HL-60 (cell line): Measurements from ENCODE around the gene RBFOX2.

ENCODE experiments used
- DNase-seq, 2 experiments: peaks; one replicate each; pipeline ENCODE4 v3.0.0-alpha.2; 2010 to 2020; ENCODE audit warnings: low read depth in 1 of 2, low spot score in 1 of 2
- H3K27ac ChIP-seq: fragments of 250-450 bp; sonication (Bioruptor Pico); replicated peaks from 2 replicates; pipeline ENCODE4 v1.5.1; 2020; ENCODE audit warnings: mild to moderate bottlenecking, moderate library complexity
- H3K27me3 ChIP-seq: fragments of 250-450 bp; sonication (Bioruptor Pico); 2 replicates; pipeline ENCODE4 v1.5.1; 2021; ENCODE audit warnings: mild to moderate bottlenecking, moderate library complexity; ENCODE audit not compliant: insufficient read depth, poor library complexity, severe bottlenecking
- H3K4me3 ChIP-seq: replicated peaks from 2 replicates; pipeline ENCODE4 v1.5.1; 2011; ENCODE audit warnings: mild to moderate bottlenecking, control low read depth, low read length; ENCODE audit not compliant: insufficient read depth
- GABPA ChIP-seq: IDR thresholded peaks from 2 replicates; pipeline ENCODE4 v1.6.1; 2012; ENCODE audit warnings: low read depth
- POLR2AphosphoS5 ChIP-seq: IDR thresholded peaks from 2 replicates; pipeline ENCODE4 v1.6.1; 2012; ENCODE audit warnings: low read depth
- SPI1 ChIP-seq: IDR thresholded peaks from 2 replicates; pipeline ENCODE4 v1.6.1; 2012; ENCODE audit warnings: low read depth, mild to moderate bottlenecking, borderline replicate concordance
- TF ChIP-seq, protein P1 (sequence below): IDR thresholded peaks from one replicate; pipeline ENCODE4 v1.5.1; 2011; ENCODE audit warnings: low read length, control low read depth, inconsistent platforms; ENCODE audit not compliant: insufficient read depth
- TF ChIP-seq, protein P2 (sequence below): IDR thresholded peaks from 2 replicates; pipeline ENCODE4 v1.6.1; 2012; ENCODE audit warnings: low read depth; ENCODE audit not compliant: insufficient replicate concordance

Gene RBFOX2

DNA sequence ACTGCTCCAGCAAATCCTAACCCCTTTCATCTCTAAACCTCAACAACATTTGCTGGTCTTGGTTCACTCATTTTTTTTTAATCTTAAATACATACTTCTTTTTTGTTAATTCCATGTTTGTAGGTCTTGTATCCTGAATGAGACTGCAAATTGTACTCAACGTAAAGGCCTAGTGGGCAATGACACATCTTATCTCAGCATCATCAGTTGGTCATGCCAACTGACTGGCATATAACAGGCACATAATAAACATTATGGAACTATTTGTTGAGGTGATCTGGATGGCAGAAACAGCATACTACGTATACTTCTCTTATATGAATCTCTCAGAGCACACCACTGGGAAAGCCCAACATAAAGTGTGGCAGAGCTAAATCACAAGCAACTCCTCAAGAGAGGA is 116.7 kb downstream of the RBFOX2 start:
- Histone ChIP-seq H3K27me3 (peaks cover 28% of the 10 kb centered on the region), H3K27ac (no peak overlapping the region), H3K4me3 (no peak overlapping the region)
- TF ChIP-seq, protein P1, sequence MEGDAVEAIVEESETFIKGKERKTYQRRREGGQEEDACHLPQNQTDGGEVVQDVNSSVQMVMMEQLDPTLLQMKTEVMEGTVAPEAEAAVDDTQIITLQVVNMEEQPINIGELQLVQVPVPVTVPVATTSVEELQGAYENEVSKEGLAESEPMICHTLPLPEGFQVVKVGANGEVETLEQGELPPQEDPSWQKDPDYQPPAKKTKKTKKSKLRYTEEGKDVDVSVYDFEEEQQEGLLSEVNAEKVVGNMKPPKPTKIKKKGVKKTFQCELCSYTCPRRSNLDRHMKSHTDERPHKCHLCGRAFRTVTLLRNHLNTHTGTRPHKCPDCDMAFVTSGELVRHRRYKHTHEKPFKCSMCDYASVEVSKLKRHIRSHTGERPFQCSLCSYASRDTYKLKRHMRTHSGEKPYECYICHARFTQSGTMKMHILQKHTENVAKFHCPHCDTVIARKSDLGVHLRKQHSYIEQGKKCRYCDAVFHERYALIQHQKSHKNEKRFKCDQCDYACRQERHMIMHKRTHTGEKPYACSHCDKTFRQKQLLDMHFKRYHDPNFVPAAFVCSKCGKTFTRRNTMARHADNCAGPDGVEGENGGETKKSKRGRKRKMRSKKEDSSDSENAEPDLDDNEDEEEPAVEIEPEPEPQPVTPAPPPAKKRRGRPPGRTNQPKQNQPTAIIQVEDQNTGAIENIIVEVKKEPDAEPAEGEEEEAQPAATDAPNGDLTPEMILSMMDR, result no peak
- no peak for TF ChIP-seq POLR2AphosphoS5
- TF ChIP-seq, protein P2, sequence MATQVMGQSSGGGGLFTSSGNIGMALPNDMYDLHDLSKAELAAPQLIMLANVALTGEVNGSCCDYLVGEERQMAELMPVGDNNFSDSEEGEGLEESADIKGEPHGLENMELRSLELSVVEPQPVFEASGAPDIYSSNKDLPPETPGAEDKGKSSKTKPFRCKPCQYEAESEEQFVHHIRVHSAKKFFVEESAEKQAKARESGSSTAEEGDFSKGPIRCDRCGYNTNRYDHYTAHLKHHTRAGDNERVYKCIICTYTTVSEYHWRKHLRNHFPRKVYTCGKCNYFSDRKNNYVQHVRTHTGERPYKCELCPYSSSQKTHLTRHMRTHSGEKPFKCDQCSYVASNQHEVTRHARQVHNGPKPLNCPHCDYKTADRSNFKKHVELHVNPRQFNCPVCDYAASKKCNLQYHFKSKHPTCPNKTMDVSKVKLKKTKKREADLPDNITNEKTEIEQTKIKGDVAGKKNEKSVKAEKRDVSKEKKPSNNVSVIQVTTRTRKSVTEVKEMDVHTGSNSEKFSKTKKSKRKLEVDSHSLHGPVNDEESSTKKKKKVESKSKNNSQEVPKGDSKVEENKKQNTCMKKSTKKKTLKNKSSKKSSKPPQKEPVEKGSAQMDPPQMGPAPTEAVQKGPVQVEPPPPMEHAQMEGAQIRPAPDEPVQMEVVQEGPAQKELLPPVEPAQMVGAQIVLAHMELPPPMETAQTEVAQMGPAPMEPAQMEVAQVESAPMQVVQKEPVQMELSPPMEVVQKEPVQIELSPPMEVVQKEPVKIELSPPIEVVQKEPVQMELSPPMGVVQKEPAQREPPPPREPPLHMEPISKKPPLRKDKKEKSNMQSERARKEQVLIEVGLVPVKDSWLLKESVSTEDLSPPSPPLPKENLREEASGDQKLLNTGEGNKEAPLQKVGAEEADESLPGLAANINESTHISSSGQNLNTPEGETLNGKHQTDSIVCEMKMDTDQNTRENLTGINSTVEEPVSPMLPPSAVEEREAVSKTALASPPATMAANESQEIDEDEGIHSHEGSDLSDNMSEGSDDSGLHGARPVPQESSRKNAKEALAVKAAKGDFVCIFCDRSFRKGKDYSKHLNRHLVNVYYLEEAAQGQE, result no peak
- TF ChIP-seq GABPA, result no peak
- no peak for TF ChIP-seq SPI1
- no peak for DNase-seq

DNA sequence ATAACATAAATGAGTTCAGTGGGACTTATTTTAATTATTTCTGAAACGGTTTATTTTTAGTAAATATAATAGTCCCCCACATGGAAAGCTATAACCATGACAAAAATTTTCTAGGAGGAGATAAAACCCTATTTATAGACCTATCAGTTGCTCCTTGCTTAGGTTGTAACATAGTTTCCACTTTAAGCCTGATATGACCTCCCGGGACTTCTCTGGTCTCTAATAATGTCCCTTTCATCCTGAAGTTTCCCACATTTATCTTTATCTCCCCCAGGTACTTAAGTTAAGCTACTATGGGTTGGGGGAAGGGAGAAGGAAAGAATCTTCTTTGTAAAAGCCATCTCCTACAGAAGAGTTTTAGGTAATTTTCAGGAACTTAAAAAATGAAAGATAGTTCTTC is 117.7 kb downstream of the RBFOX2 start:
- no peak overlapping the region for H3K27ac ChIP-seq
- no peak overlapping the region for H3K4me3 ChIP-seq
- TF ChIP-seq GABPA (no peak), SPI1 (no peak), POLR2AphosphoS5 (no peak)
- TF ChIP-seq, protein P2, result no peak
- TF ChIP-seq, protein P1, result no peak
- DNase-seq, result no peak
- H3K27me3 ChIP-seq, result peaks cover 28% of the 10 kb centered on the region

DNA sequence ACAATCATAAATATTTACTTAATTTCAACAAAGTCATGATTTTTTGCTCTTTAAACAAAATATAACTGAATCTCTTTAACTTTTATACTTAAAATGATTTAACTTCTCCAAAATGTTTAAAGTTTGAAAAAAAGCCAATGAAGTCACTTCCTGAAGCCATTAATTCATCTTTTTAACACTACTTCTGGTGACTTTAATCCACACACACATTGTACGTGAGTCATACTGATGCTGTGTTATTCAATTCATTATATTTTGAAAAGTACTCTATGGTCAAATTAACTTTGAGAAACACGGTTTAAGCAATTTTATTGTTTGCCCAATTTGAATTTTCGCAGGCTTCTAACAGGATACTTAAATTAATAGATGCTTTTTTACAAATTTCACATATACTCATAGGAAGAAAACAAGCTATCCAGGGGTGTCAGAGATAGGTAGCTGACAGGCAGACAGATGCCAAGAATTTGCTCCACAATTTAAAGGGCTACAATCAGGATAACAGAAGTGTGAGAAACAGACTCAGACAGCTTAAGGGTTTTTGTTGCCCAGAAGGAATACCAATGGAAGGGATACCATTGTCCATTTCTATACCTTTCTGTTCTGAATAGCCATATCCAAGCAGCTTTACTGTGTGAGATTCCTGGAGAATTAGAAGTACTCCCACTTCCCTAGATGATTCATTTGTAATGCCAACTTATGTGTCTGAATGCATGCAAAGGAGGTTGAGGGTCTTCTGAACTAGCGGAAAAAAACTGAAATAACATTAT is 118.4 kb downstream of the RBFOX2 start:
- no peak overlapping the region for H3K27ac ChIP-seq
- H3K4me3 ChIP-seq, result no peak overlapping the region
- peaks cover 25% of the 10 kb centered on the region for H3K27me3 ChIP-seq
- no peak for DNase-seq
- TF ChIP-seq SPI1 (no peak), GABPA (no peak), POLR2AphosphoS5 (no peak)
- TF ChIP-seq, protein P1, result no peak
- TF ChIP-seq, protein P2, result no peak
